Measurements from ENCODE around the gene PLEKHA4.

Gene PLEKHA4

DNA sequence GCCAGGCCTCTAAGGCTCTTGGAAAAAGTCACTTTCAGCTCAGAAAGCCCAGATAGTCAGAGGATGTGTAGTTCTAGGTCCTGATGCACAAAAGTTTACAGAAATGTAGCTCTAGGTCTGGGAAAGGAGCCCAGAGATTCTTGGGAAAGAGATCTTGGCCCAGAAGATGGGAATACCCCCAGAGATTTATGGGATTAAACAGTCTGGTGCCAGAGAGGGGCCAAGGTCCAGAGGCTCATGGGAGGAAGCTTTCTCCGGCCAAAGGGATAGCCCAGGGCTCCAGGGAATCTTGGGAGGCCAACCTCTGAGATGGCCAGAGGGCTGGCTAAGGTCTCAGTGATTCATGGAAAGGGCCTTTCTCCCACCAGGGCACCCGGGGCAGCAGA lies 72.7 kb downstream of the PLEKHA4 start:
- Histone ChIP-seq H3K27ac (replicated peaks) (no peak overlapping the region), H3K4me3 (replicated peaks; ENCODE audit: insufficient read depth, low read length) (no peak overlapping the region), H3K27me3 (ENCODE audit: insufficient read depth, poor library complexity, severe bottlenecking) (no peaks in the 10 kb centered on the region)
- DNase-seq (ENCODE audit: low read depth in 1 of 2, low spot score in 1 of 2): no peak
- TF ChIP-seq POLR2AphosphoS5 (IDR thresholded peaks at IDR 0.05; ENCODE audit: low read depth) (no peak), GABPA (IDR thresholded peaks at IDR 0.05; ENCODE audit: low read depth) (no peak)
- TF ChIP-seq, protein P1, sequence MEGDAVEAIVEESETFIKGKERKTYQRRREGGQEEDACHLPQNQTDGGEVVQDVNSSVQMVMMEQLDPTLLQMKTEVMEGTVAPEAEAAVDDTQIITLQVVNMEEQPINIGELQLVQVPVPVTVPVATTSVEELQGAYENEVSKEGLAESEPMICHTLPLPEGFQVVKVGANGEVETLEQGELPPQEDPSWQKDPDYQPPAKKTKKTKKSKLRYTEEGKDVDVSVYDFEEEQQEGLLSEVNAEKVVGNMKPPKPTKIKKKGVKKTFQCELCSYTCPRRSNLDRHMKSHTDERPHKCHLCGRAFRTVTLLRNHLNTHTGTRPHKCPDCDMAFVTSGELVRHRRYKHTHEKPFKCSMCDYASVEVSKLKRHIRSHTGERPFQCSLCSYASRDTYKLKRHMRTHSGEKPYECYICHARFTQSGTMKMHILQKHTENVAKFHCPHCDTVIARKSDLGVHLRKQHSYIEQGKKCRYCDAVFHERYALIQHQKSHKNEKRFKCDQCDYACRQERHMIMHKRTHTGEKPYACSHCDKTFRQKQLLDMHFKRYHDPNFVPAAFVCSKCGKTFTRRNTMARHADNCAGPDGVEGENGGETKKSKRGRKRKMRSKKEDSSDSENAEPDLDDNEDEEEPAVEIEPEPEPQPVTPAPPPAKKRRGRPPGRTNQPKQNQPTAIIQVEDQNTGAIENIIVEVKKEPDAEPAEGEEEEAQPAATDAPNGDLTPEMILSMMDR (IDR thresholded peaks at IDR 0.05; ENCODE audit: insufficient read depth, low read length): no peak
- TF ChIP-seq, protein P2, sequence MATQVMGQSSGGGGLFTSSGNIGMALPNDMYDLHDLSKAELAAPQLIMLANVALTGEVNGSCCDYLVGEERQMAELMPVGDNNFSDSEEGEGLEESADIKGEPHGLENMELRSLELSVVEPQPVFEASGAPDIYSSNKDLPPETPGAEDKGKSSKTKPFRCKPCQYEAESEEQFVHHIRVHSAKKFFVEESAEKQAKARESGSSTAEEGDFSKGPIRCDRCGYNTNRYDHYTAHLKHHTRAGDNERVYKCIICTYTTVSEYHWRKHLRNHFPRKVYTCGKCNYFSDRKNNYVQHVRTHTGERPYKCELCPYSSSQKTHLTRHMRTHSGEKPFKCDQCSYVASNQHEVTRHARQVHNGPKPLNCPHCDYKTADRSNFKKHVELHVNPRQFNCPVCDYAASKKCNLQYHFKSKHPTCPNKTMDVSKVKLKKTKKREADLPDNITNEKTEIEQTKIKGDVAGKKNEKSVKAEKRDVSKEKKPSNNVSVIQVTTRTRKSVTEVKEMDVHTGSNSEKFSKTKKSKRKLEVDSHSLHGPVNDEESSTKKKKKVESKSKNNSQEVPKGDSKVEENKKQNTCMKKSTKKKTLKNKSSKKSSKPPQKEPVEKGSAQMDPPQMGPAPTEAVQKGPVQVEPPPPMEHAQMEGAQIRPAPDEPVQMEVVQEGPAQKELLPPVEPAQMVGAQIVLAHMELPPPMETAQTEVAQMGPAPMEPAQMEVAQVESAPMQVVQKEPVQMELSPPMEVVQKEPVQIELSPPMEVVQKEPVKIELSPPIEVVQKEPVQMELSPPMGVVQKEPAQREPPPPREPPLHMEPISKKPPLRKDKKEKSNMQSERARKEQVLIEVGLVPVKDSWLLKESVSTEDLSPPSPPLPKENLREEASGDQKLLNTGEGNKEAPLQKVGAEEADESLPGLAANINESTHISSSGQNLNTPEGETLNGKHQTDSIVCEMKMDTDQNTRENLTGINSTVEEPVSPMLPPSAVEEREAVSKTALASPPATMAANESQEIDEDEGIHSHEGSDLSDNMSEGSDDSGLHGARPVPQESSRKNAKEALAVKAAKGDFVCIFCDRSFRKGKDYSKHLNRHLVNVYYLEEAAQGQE (IDR thresholded peaks at IDR 0.05; ENCODE audit: insufficient replicate concordance, low read depth): no peak

DNA sequence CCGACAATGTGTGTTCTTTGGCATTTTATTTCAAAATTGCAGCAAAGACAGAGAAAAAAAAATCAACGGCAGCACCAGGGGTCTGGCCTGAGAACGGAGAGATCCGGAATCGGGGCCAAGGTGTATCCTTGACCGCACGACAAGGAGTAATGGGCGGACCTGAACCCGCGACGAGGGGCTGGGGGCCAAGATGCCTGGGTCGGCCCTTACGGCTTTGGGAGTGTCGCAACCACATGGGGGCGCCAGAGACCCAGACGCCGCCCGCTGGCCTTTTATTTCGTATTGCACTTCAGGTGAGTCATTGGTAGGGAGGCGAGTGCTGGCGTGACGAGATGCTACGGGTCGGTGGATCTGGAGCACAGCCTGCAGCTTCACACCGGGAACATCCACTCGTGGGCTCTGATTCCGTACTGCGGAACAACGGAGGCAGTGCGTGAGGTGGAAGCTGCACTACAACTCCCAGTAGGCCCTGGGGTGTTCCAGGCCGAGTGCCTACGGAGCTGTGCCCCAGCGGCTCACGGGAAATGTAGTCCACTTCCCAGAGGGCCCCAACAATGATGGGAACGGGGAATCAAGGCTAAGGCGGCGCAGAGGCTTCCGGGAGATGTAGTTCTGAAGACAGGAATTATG lies 73.2 kb downstream of the PLEKHA4 start:
- Histone ChIP-seq H3K27me3 (ENCODE audit: insufficient read depth, poor library complexity, severe bottlenecking) (no peaks in the 10 kb centered on the region), H3K4me3 (replicated peaks; ENCODE audit: insufficient read depth, low read length) (peak overlapping the region; percentile 62), H3K27ac (replicated peaks) (no peak overlapping the region)
- peak; percentile 73 for TF ChIP-seq POLR2AphosphoS5 (IDR thresholded peaks at IDR 0.05; ENCODE audit: low read depth)
- TF ChIP-seq GABPA (IDR thresholded peaks at IDR 0.05; ENCODE audit: low read depth): peak; percentile 53
- TF ChIP-seq, protein P2 (IDR thresholded peaks at IDR 0.05; ENCODE audit: insufficient replicate concordance, low read depth): no peak
- no peak for TF ChIP-seq SPI1 (IDR thresholded peaks at IDR 0.05; ENCODE audit: borderline replicate concordance, low read depth)
- TF ChIP-seq, protein P1 (IDR thresholded peaks at IDR 0.05; ENCODE audit: insufficient read depth, low read length): peak; percentile 43
- DNase-seq (ENCODE audit: low read depth in 1 of 2, low spot score in 1 of 2): peak; percentile 78 to 94

DNA sequence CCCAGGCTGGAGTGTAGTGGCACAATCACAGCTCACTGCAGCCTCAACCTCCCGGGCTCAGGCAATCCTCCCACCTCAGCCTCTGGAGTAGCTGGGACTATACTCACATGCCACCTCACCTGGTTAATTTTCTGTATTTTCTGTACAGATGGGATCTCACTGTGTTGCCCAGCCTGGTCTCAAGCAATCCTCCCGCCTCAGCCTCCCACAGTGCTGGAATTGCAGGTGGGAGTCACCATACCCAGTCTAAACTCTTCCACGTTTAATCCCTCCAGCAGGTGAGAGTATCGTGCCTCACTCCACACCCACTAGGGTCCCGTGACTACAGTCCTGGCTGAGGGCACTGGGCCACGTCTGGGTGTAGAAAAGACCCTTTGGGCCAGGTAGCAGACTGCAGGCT lies 74.1 kb downstream of the PLEKHA4 start:
- DNase-seq (ENCODE audit: low read depth in 1 of 2, low spot score in 1 of 2): no peak
- TF ChIP-seq SPI1 (IDR thresholded peaks at IDR 0.05; ENCODE audit: borderline replicate concordance, low read depth) (no peak), POLR2AphosphoS5 (IDR thresholded peaks at IDR 0.05; ENCODE audit: low read depth) (no peak), GABPA (IDR thresholded peaks at IDR 0.05; ENCODE audit: low read depth) (no peak)
- TF ChIP-seq, protein P1 (IDR thresholded peaks at IDR 0.05; ENCODE audit: insufficient read depth, low read length): no peak
- TF ChIP-seq, protein P2 (IDR thresholded peaks at IDR 0.05; ENCODE audit: insufficient replicate concordance, low read depth): no peak
- Histone ChIP-seq H3K27me3 (ENCODE audit: insufficient read depth, poor library complexity, severe bottlenecking) (no peaks in the 10 kb centered on the region), H3K4me3 (replicated peaks; ENCODE audit: insufficient read depth, low read length) (no peak overlapping the region), H3K27ac (replicated peaks) (no peak overlapping the region)

Data from HL-60 (cell line).